SK-N-SH (cell line): ENCODE measurements around the gene HOXA2. TPM values are rescaled to one million over a fixed set of nuclear protein-coding genes. Genes with fewer than 3 reads are reported as not detected.

ENCODE experiments used
- CTCF ChIA-PET: fragments of 300-600, 350-600 bp; formaldehyde crosslinking; extraction: SDS; loops from one replicate; lab custom pipeline; 2021; lab: Yijun Ruan, JAX
- POLR2A ChIA-PET: fragments of 350-600 bp; sonication (Branson Sonifier 250); formaldehyde crosslinking; extraction: SDS; loops from one replicate; lab custom pipeline; 2020; ENCODE audit warnings: antibody characterized with exemption, inconsistent platforms; lab: Yijun Ruan, JAX
- DNase-seq: peaks from one replicate; pipeline ENCODE4 v3.0.0; 2012
- H2AFZ ChIP-seq: fragments of 200-600 bp; sonication (generic); 2 replicates; pipeline ENCODE4 v1.8.1; 2016; ENCODE audit warnings: antibody characterized with exemption, mild to moderate bottlenecking, low read depth
- H3F3A ChIP-seq: fragments of 200-600 bp; sonication (generic); replicated peaks from 2 replicates; pipeline ENCODE3; 2016; ENCODE audit warnings: antibody characterized with exemption, mild to moderate bottlenecking; ENCODE audit not compliant: insufficient read depth
- H3K27ac ChIP-seq, 2 experiments: fragments of 200-500 bp in 1 of 2; fragments of 200-600 bp in 1 of 2; sonication (Bioruptor generic) in 1 of 2; sonication (generic), shearing (Covaris generic) in 1 of 2; 2 replicates each; pipeline versions ENCODE4 v1.5.1 to v1.6.1; 2014 to 2016; ENCODE audit warnings: low read depth in 2 of 2, inconsistent platforms in 1 of 2, low read length in 1 of 2, mild to moderate bottlenecking in 1 of 2, mixed read lengths in 1 of 2
- H3K27me3 ChIP-seq: fragments of 200-600 bp; sonication (generic), shearing (Covaris generic); 2 replicates; pipeline ENCODE4 v1.6.1; 2016; ENCODE audit warnings: mixed run types; ENCODE audit not compliant: insufficient read depth
- H3K36me3 ChIP-seq, 2 experiments: fragments of 200-500 bp in 1 of 2; fragments of 200-600 bp in 1 of 2; sonication (Bioruptor generic) in 1 of 2; sonication (generic) in 1 of 2; replicated peaks in 1 of 2; 2 replicates each; pipeline versions ENCODE3 to v1.5.1; 2014 to 2016; ENCODE audit warnings: low read length in 1 of 2, mild to moderate bottlenecking in 1 of 2; ENCODE audit not compliant: insufficient read depth in 2 of 2, control insufficient read depth in 1 of 2
- H3K4me1 ChIP-seq, 2 experiments: fragments of 200-500 bp in 1 of 2; fragments of 200-600 bp in 1 of 2; sonication (Bioruptor generic) in 1 of 2; sonication (generic), shearing (Covaris generic) in 1 of 2; 2 replicates each; pipeline versions ENCODE4 v1.5.1 to v1.6.1; 2014 to 2016; ENCODE audit warnings: low read depth in 1 of 2, low read length in 1 of 2, mixed run types in 1 of 2; ENCODE audit not compliant: insufficient read depth in 2 of 2, control insufficient read depth in 1 of 2
- H3K4me2 ChIP-seq: fragments of 200-600 bp; sonication (generic), shearing (Covaris generic); 2 replicates; pipeline ENCODE4 v1.6.1; 2017; ENCODE audit warnings: mixed run types
- H3K4me3 ChIP-seq, 2 experiments: fragments of 200-500 bp in 1 of 2; fragments of 200-600 bp in 1 of 2; sonication (Bioruptor generic) in 1 of 2; sonication (generic), shearing (Covaris generic) in 1 of 2; 2 replicates each; pipeline versions ENCODE4 v1.5.1 to v1.8.1; 2014 to 2016; ENCODE audit warnings: low read depth in 2 of 2, inconsistent platforms in 1 of 2, low read length in 1 of 2, mild to moderate bottlenecking in 1 of 2, mixed read lengths in 1 of 2, moderate library complexity in 1 of 2
- H3K79me2 ChIP-seq: fragments of 200-600 bp; sonication (generic); 2 replicates; pipeline ENCODE4 v1.8.1; 2017; ENCODE audit warnings: mild to moderate bottlenecking; ENCODE audit not compliant: insufficient read depth
- H3K9ac ChIP-seq: fragments of 200-600 bp; sonication (generic); 2 replicates; pipeline ENCODE4 v1.6.1; 2017; ENCODE audit warnings: mixed run types
- H3K9me2 ChIP-seq: fragments of 200-600 bp; sonication (generic); 2 replicates; pipeline ENCODE4 v1.6.1; 2017; ENCODE audit warnings: mixed run types
- H3K9me3 ChIP-seq: fragments of 200-600 bp; sonication (generic); 2 replicates; pipeline ENCODE4 v1.6.1; 2017; ENCODE audit warnings: mixed run types, mild to moderate bottlenecking, moderate library complexity
- H4K20me1 ChIP-seq: fragments of 200-600 bp; sonication (generic); 2 replicates; pipeline ENCODE4 v1.6.1; 2017; ENCODE audit warnings: mild to moderate bottlenecking, mixed run types; ENCODE audit not compliant: insufficient read depth
- CHD2 ChIP-seq: fragments of 150-350 bp; IDR thresholded peaks from 2 replicates; pipeline ENCODE4 v1.6.1; 2018; ENCODE audit warnings: low read length; ENCODE audit not compliant: partially characterized antibody
- CTCF ChIP-seq: fragments of 200-600 bp; sonication (generic); IDR thresholded peaks from 2 replicates; pipeline ENCODE4 v1.6.1; 2017; ENCODE audit warnings: antibody characterized with exemption, mild to moderate bottlenecking, moderate library complexity
- EP300 ChIP-seq, 2 experiments: IDR thresholded peaks; 2 replicates each; pipeline versions ENCODE4 v1.4.0 to v1.6.1; 2012; ENCODE audit warnings: borderline replicate concordance in 1 of 2, low read depth in 1 of 2, low read length in 1 of 2
- EZH2phosphoT487 ChIP-seq: fragments of 200-600 bp; sonication (generic); IDR thresholded peaks from 2 replicates; pipeline ENCODE4 v1.6.1; 2017; ENCODE audit warnings: low read depth, mixed run types, mild to moderate bottlenecking, antibody characterized with exemption, moderate library complexity, borderline replicate concordance
- GABPA ChIP-seq: IDR thresholded peaks from 2 replicates; pipeline ENCODE4 v1.4.0; 2012; ENCODE audit warnings: low read depth, mild to moderate bottlenecking
- GATA2 ChIP-seq: sonication (generic); formaldehyde crosslinking; IDR thresholded peaks from 2 replicates; pipeline ENCODE4 v1.5.0; 2020; ENCODE audit warnings: mild to moderate bottlenecking, missing genetic modification reagents
- JUND ChIP-seq: IDR thresholded peaks from 2 replicates; pipeline ENCODE4 v1.4.0; 2012
- MAX ChIP-seq: IDR thresholded peaks from 2 replicates; pipeline ENCODE4 v1.4.0; 2012; ENCODE audit warnings: low read depth
- MEF2A ChIP-seq: IDR thresholded peaks from 2 replicates; pipeline ENCODE4 v1.4.0; 2012; ENCODE audit warnings: low read depth, borderline replicate concordance
- MXI1 ChIP-seq: IDR thresholded peaks from 2 replicates; pipeline ENCODE4 v1.6.1; 2012; ENCODE audit warnings: mild to moderate bottlenecking, low read depth, low read length, improper control_type of control experiment
- NFIC ChIP-seq: IDR thresholded peaks from 2 replicates; pipeline ENCODE4 v1.4.0; 2012; ENCODE audit warnings: borderline replicate concordance
- RAD21 ChIP-seq: IDR thresholded peaks from 2 replicates; pipeline ENCODE4 v1.6.1; 2012; ENCODE audit warnings: mild to moderate bottlenecking, low read length
- REST ChIP-seq: IDR thresholded peaks from 2 replicates; pipeline ENCODE4 v1.6.1; 2012; ENCODE audit warnings: mild to moderate bottlenecking, low read depth, low read length, moderate library complexity
- USF2 ChIP-seq: fragments of 150-350 bp; IDR thresholded peaks from 2 replicates; pipeline ENCODE4 v1.6.1; 2017; ENCODE audit warnings: antibody characterized with exemption, low read length, low read depth, borderline replicate concordance
- ZBTB33 ChIP-seq: IDR thresholded peaks from 2 replicates; pipeline ENCODE4 v1.4.0; 2012; ENCODE audit warnings: low read depth, borderline replicate concordance
- WGBS: methylation state at CpG from one replicate; pipeline ENCODE4 v1.1.6; 2017; ENCODE audit warnings: low lambda C conversion rate; 5-methylcytosine and 5-hydroxymethylcytosine counted together
- polyA plus RNA-seq, 3 experiments: library from polyadenylated mRNA; depleted of rRNA; stranded (reverse); fragments of >200 nt; gene quantifications; 2 replicates each; pipeline ENCODE4 v1.2.3, GENCODE V29; 2012

HOXA2 gene
- polyA plus RNA-seq, 1 of the 3 experiments (the other 2 are of a cell fraction): not detected

GRCh38 chr7:27094304-27095049 is 8.0 kb downstream of the HOXA2 start:
- POLR2A ChIA-PET: no interaction called here

GRCh38 chr7:27093184-27093895 is 9.1 kb downstream of the HOXA2 start:
- no peaks in the 10 kb centered on the region for H3K9me3 ChIP-seq
- POLR2A ChIA-PET: no interaction called here
- H3K79me2 ChIP-seq: no peaks in the 10 kb centered on the region
- 10% methylated on average over 6 of the region's 6 CpGs for WGBS
- no peaks in the 10 kb centered on the region for H3K9me2 ChIP-seq
- no peak overlapping the region for H3K27ac ChIP-seq
- CTCF ChIA-PET: interaction anchor here (1.8 kb wide), 1 partner anchor 10 kb away, joined by 6 read pairs; no protein-coding TSS in a partner anchor
- H3K4me3 ChIP-seq: no peak overlapping the region
- no peak overlapping the region for H3K4me2 ChIP-seq
- H3K9ac ChIP-seq: no peak overlapping the region
- H3F3A ChIP-seq: no peaks in the 10 kb centered on the region
- no peak overlapping the region for H2AFZ ChIP-seq
- H3K4me1 ChIP-seq: no peaks in the 10 kb centered on the region; a peak in 1 of 4 replicates
- DNase-seq: no peak
- no peaks in the 10 kb centered on the region for H3K36me3 ChIP-seq
- no peaks in the 10 kb centered on the region for H4K20me1 ChIP-seq
- peaks cover 93% of the 10 kb centered on the region for H3K27me3 ChIP-seq
- TF ChIP-seq EP300 (IDR thresholded peaks at IDR 0.05; ENCODE audit: borderline replicate concordance in 1 of 2, low read depth in 1 of 2, low read length in 1 of 2): no peak
- TF ChIP-seq REST: no peak
- no peak for TF ChIP-seq EZH2phosphoT487
- no peak for TF ChIP-seq MAX
- no peak for TF ChIP-seq NFIC
- no peak for TF ChIP-seq CTCF
- no peak for TF ChIP-seq JUND
- TF ChIP-seq GABPA: no peak
- TF ChIP-seq CHD2: no peak
- no peak for TF ChIP-seq GATA2
- no peak for TF ChIP-seq RAD21
- no peak for TF ChIP-seq ZBTB33

More at GRCh38 chr7:27094304-27095049, 8.0 kb downstream of the HOXA2 start:
- Histone ChIP-seq H4K20me1 (no peaks in the 10 kb centered on the region), H3K4me3 (no peak overlapping the region), H3K4me2 (no peak overlapping the region)
- CTCF ChIA-PET: interaction anchor here (1.8 kb wide), 1 partner anchor 11 kb away, joined by 6 read pairs; no protein-coding TSS in a partner anchor
- no peak for TF ChIP-seq USF2
- no peak for TF ChIP-seq MXI1
- TF ChIP-seq GABPA: no peak
- no peak for TF ChIP-seq MEF2A
- TF ChIP-seq GATA2: no peak
- TF ChIP-seq, all 33 proteins: peak for 0
- Histone ChIP-seq H3K9ac (no peak overlapping the region), H3K36me3 (no peaks in the 10 kb centered on the region), H2AFZ (no peak overlapping the region), H3K27me3 (peaks cover 94% of the 10 kb centered on the region), H3K27ac (no peak overlapping the region), H3K79me2 (no peaks in the 10 kb centered on the region), H3K4me1 (no peaks in the 10 kb centered on the region; a peak in 1 of 4 replicates), H3K9me3 (no peaks in the 10 kb centered on the region), H3K9me2 (no peaks in the 10 kb centered on the region), H3F3A (no peaks in the 10 kb centered on the region)
- whole genome bisulfite sequencing: 28% methylated on average over 29 of the region's 29 CpGs
- DNase-seq: no peak
